Liver (tissue), 9 donors: ENCODE measurements around the gene GSG1. TPM values are rescaled to one million over a fixed set of nuclear protein-coding genes. Genes with fewer than 3 reads are reported as not detected.

Experiments
- DNase-seq: peaks from one replicate; pipeline ENCODE4 v3.0.0-alpha.2; 2017; ENCODE audit warnings: low spot score
- H3K27ac ChIP-seq, 2 donors: one replicate each; pipeline ENCODE4 v1.7.0; 2013; ENCODE audit warnings: inconsistent platforms in 2 of 2, low read length in 2 of 2, control low read depth in 1 of 2, low read depth in 1 of 2, mild to moderate bottlenecking in 1 of 2
- H3K27me3 ChIP-seq, 4 donors: one replicate each; pipeline versions ENCODE4 v1.6.1 to v1.7.0; 2013; ENCODE audit warnings: low read length in 3 of 4, inconsistent platforms in 1 of 4, mild to moderate bottlenecking in 1 of 4, moderate library complexity in 1 of 4; ENCODE audit not compliant: control insufficient read depth in 4 of 4, insufficient read depth in 4 of 4
- H3K36me3 ChIP-seq, 4 donors: one replicate each; pipeline versions ENCODE4 v1.6.1 to v1.7.0; 2013; ENCODE audit warnings: low read length in 3 of 4, mild to moderate bottlenecking in 3 of 4, low read depth in 1 of 4, moderate library complexity in 1 of 4; ENCODE audit not compliant: control insufficient read depth in 4 of 4, insufficient read depth in 3 of 4
- H3K4me1 ChIP-seq, 4 donors: one replicate each; pipeline versions ENCODE4 v1.6.1 to v1.7.0; 2013; ENCODE audit warnings: low read length in 3 of 4, mild to moderate bottlenecking in 3 of 4, moderate library complexity in 1 of 4; ENCODE audit not compliant: control insufficient read depth in 4 of 4, insufficient read depth in 4 of 4
- H3K4me3 ChIP-seq, 3 donors: one replicate each; pipeline versions ENCODE4 v1.6.1 to v1.7.0; 2013; ENCODE audit warnings: low read length in 3 of 3, control low read depth in 1 of 3, low read depth in 1 of 3, mild to moderate bottlenecking in 1 of 3
- H3K9ac ChIP-seq, 2 donors: one replicate each; pipeline ENCODE4 v1.7.0; 2013; ENCODE audit warnings: low read length in 2 of 2, mild to moderate bottlenecking in 2 of 2, moderate library complexity in 2 of 2, control low read depth in 1 of 2, low read depth in 1 of 2
- H3K9me3 ChIP-seq, 4 donors: one replicate each; pipeline versions ENCODE4 v1.6.1 to v1.7.0; 2013; ENCODE audit warnings: low read length in 3 of 4; ENCODE audit not compliant: control insufficient read depth in 4 of 4
- ATF3 ChIP-seq: IDR thresholded peaks from 2 replicates; pipeline ENCODE4 v1.6.1; 2016; ENCODE audit warnings: antibody characterized with exemption
- CTCF ChIP-seq: fragments of 150-350 bp; IDR thresholded peaks from 2 replicates; pipeline ENCODE4 v1.5.1; 2017; ENCODE audit warnings: improper control_type of control experiment, low read depth, low read length; ENCODE audit not compliant: missing input control
- EGR1 ChIP-seq, 2 donors: IDR thresholded peaks; 2 replicates each; pipeline ENCODE4 v1.6.1; 2016 to 2018; ENCODE audit warnings: antibody characterized with exemption in 2 of 2, low read depth in 2 of 2
- FOXA1 ChIP-seq: IDR thresholded peaks from 2 replicates; pipeline ENCODE4 v1.6.1; 2016; ENCODE audit warnings: antibody characterized with exemption
- FOXA2 ChIP-seq: IDR thresholded peaks from 2 replicates; pipeline ENCODE4 v1.6.1; 2016; ENCODE audit warnings: antibody characterized with exemption
- GABPA ChIP-seq, 2 donors: IDR thresholded peaks in 1 of 2; conservative IDR thresholded peaks in 1 of 2; 2 replicates each; pipeline ENCODE4 v1.6.1; 2016; ENCODE audit warnings: antibody characterized with exemption in 2 of 2, mild to moderate bottlenecking in 1 of 2, moderate library complexity in 1 of 2
- HNF4A ChIP-seq, 2 donors: conservative IDR thresholded peaks; 2 replicates each; pipeline ENCODE4 v1.6.1; 2016; ENCODE audit warnings: antibody characterized with exemption in 2 of 2, mild to moderate bottlenecking in 2 of 2
- HNF4G ChIP-seq: IDR thresholded peaks from 2 replicates; pipeline ENCODE4 v1.6.1; 2016; ENCODE audit warnings: antibody characterized with exemption
- JUND ChIP-seq, 2 donors: IDR thresholded peaks; 2 replicates each; pipeline ENCODE4 v1.6.1; 2016; ENCODE audit warnings: antibody characterized with exemption in 2 of 2
- MAX ChIP-seq: IDR thresholded peaks from 2 replicates; pipeline ENCODE4 v1.6.1; 2016; ENCODE audit warnings: antibody characterized with exemption
- NR2F2 ChIP-seq: IDR thresholded peaks from 2 replicates; pipeline ENCODE4 v1.6.1; 2016; ENCODE audit warnings: antibody characterized with exemption
- RAD21 ChIP-seq, 2 donors: IDR thresholded peaks; 2 replicates each; pipeline ENCODE4 v1.6.1; 2016; ENCODE audit warnings: antibody characterized with exemption in 2 of 2, mild to moderate bottlenecking in 2 of 2
- RXRA ChIP-seq, 2 donors: IDR thresholded peaks; 2 replicates each; pipeline ENCODE4 v1.6.1; 2017 to 2018; ENCODE audit warnings: antibody characterized with exemption in 2 of 2, mild to moderate bottlenecking in 1 of 2
- TAF1 ChIP-seq: conservative IDR thresholded peaks from 2 replicates; pipeline ENCODE4 v1.6.1; 2016; ENCODE audit warnings: antibody characterized with exemption, mild to moderate bottlenecking
- YY1 ChIP-seq: IDR thresholded peaks from 2 replicates; pipeline ENCODE4 v1.6.1; 2016; ENCODE audit warnings: antibody characterized with exemption, mild to moderate bottlenecking
- ZBTB33 ChIP-seq: IDR thresholded peaks from 2 replicates; pipeline ENCODE4 v1.6.1; 2016; ENCODE audit warnings: antibody characterized with exemption
- WGBS: extraction: QIAGEN DNeasy Blood & Tissue Kit; methylation state at CpG from one replicate; pipeline ENCODE4 v1.1.7; 2013; 5-methylcytosine and 5-hydroxymethylcytosine counted together
- polyA plus RNA-seq, 2 donors: library from polyadenylated mRNA; stranded (reverse) in 1 of 2; unstranded in 1 of 2; fragments of 200-250 nt in 1 of 2; fragments of >200 nt in 1 of 2; fragmentation: Nextera tagmentation in 1 of 2; extraction: Ambion mirVana in 1 of 2; gene quantifications; one replicate each; pipeline versions ENCODE4 v1.2.1 to v1.2.3, GENCODE V29; 2013 to 2015
- total RNA-seq, 2 donors: library from RNA; depleted of rRNA; stranded (reverse); fragments of >200 nt; gene quantifications; one replicate each; pipeline ENCODE4 v1.2.3, GENCODE V29; 2014
- donor health status: healthy.
- donor health status: healthy.
- donor health status: healthy.
- donor health status: healthy.
- donor health status: healthy.

Gene GSG1
- total and polyA plus RNA-seq, 4 donors: not detected

DNA sequence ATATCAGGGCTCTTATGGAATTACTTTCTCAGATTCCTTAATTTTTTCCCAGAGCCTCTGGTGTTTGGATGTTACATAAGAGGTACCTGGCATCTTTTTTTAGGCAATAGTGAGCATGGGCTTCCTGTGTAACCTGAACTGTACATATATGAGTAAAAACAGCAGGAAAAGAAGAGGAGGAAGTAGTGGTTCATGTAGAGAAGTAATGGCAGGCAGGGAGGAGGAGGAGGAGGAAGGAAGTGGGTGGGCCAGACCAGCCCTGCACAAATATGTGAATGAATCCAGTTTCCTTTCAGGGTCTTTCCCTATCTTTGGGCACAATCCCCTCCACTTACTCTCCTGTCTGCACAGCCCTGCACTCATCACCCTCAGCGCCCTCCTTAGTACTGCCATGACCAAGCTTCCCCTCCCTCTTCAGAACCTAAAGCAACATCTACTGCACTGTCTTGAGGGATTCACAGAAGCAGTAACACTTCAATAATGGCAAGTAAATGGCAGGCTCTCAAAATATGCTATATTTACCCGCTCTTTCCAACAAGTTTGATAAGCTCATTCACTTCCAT lies 40.9 kb upstream of the GSG1 start:
- Histone ChIP-seq H3K9me3 (no peaks in the 10 kb centered on the region), H3K27me3 (no peaks in the 10 kb centered on the region), H3K9ac (no peak overlapping the region), H3K4me1 (peaks cover 0 to 7% (median 3%) of the 10 kb centered on the region in 4 donors), H3K4me3 (no peak overlapping the region), H3K27ac (no peak overlapping the region), H3K36me3 (no peaks in the 10 kb centered on the region)
- 86% methylated on average over 2 of the region's 2 CpGs for WGBS
- no peak for DNase-seq
- TF ChIP-seq FOXA1 (no peak), HNF4G (no peak), JUND (IDR thresholded peaks at IDR 0.05) (no peak), RXRA (IDR thresholded peaks at IDR 0.05) (no peak), FOXA2 (no peak)

- Histone ChIP-seq H3K27me3 (no peaks in the 10 kb centered on the region), H3K9me3 (no peaks in the 10 kb centered on the region), H3K4me1 (peaks cover 0 to 7% (median 3%) of the 10 kb centered on the region in 4 donors), H3K9ac (no peak overlapping the region), H3K27ac (no peak overlapping the region), H3K36me3 (no peaks in the 10 kb centered on the region), H3K4me3 (no peak overlapping the region)
- no peak for DNase-seq
- 83% methylated on average over 8 of the region's 8 CpGs for WGBS
- TF ChIP-seq NR2F2 (no peak), RXRA (IDR thresholded peaks at IDR 0.05) (no peak), EGR1 (IDR thresholded peaks at IDR 0.05; ENCODE audit: low read depth in 2 of 2) (no peak), TAF1 (no peak), FOXA1 (no peak), CTCF (no peak)
These were observed 39.3 kb upstream of the GSG1 start for GRCh38 chr12:13142747-13143146.

GRCh38 chr12:13141686-13142085 lies 38.2 kb upstream of the GSG1 start:
- H3K27ac ChIP-seq: no peak overlapping the region
- H3K4me1 ChIP-seq: peaks cover 0 to 6% (median 2%) of the 10 kb centered on the region in 4 donors
- TF ChIP-seq HNF4A (conservative IDR thresholded peaks at IDR 0.05) (no peak), ATF3 (no peak), YY1 (no peak), CTCF (no peak), HNF4G (no peak), FOXA2 (no peak), RAD21 (IDR thresholded peaks at IDR 0.05) (no peak), EGR1 (IDR thresholded peaks at IDR 0.05; ENCODE audit: low read depth in 2 of 2) (no peak), RXRA (IDR thresholded peaks at IDR 0.05) (no peak), FOXA1 (no peak), JUND (IDR thresholded peaks at IDR 0.05) (no peak), GABPA (IDR thresholded peaks at IDR 0.05 in 1 of 2, conservative IDR thresholded peaks at IDR 0.05 in 1 of 2) (no peak), ZBTB33 (no peak), MAX (no peak), TAF1 (no peak)
- H3K9me3 ChIP-seq: no peaks in the 10 kb centered on the region
- DNase-seq: no peak
- WGBS: 84% methylated on average over 5 of the region's 5 CpGs
- no peaks in the 10 kb centered on the region for H3K27me3 ChIP-seq
- no peaks in the 10 kb centered on the region for H3K36me3 ChIP-seq
- no peak overlapping the region for H3K9ac ChIP-seq
- no peak overlapping the region for H3K4me3 ChIP-seq
